ENCODE data around the gene ACAA2.
"Not testable (repeated sequence)": the region's sequence is repeated elsewhere in the genome, so short reads cannot be mapped to it uniquely, and the experiment has no call there.

Gene ACAA2

GRCh38 chr18:49844903-49845302, 31.6 kb upstream of the ACAA2 start:
- DNase-seq (ENCODE audit: low read depth, low spot score), result no peak

DNA sequence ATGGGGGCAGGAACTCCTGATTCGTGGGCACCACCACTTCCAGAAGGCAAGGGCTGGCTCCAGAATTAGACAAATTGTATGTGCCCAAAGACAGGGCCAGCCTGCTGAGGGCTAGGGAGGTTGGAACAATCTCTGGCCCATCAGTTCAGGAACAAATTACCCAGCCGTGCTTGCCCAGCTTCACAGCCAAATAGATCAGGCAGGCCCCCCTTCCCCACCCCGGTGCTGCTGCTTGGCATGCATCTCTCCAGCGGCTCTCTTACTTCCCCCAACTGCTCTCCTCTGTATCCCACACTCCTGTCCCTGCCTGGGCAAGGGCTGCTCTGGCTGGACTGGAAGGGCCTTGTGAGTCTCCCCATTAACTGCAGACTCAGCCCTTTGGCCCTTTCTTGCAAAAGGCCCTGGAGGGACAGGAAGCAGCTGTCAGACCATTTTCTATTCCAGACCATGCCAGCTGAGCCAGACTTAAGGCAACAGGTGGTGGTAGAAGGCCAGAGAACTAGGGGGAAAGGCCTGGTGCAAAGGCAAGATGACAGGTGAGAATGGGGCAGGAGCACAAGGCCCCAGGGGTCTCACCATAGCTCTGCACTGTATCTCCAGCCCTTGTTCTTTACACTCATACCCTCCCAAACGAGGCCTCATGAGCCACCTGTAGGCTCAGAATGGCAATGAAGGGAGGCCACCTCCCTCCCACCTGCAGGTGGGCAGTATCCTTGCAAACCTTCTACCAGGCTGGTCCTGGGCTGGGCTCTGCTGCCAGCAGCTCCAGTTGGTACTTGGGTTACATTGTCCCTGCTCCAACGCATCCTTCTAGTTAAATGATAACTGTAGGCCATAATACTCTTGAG, 30.7 kb upstream of the ACAA2 start:
- no peak for DNase-seq (ENCODE audit: low read depth, low spot score)

DNA sequence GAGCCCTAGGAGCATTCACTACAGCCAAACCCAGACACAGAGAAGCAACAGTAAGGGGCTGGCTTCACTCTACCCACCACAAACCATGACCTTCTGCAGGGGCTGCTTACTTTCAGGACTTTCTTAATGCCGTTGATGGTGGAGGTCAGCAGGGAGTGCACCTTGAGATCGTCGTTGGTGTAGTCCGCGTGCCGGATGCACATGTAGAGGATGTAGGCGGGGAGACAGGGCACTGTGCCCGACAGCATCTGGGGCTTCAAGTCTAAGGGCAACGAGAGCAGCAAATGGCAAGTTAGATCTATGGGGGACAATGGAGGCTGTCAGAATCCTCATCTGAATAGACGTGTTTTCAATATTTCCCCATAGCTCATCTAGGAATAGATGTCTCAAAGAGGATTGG, 29.8 kb upstream of the ACAA2 start:
- no peak for DNase-seq (ENCODE audit: low read depth, low spot score)

GRCh38 chr18:49842656-49843055, 29.3 kb upstream of the ACAA2 start:
- no peak for DNase-seq (ENCODE audit: low read depth, low spot score)

DNA sequence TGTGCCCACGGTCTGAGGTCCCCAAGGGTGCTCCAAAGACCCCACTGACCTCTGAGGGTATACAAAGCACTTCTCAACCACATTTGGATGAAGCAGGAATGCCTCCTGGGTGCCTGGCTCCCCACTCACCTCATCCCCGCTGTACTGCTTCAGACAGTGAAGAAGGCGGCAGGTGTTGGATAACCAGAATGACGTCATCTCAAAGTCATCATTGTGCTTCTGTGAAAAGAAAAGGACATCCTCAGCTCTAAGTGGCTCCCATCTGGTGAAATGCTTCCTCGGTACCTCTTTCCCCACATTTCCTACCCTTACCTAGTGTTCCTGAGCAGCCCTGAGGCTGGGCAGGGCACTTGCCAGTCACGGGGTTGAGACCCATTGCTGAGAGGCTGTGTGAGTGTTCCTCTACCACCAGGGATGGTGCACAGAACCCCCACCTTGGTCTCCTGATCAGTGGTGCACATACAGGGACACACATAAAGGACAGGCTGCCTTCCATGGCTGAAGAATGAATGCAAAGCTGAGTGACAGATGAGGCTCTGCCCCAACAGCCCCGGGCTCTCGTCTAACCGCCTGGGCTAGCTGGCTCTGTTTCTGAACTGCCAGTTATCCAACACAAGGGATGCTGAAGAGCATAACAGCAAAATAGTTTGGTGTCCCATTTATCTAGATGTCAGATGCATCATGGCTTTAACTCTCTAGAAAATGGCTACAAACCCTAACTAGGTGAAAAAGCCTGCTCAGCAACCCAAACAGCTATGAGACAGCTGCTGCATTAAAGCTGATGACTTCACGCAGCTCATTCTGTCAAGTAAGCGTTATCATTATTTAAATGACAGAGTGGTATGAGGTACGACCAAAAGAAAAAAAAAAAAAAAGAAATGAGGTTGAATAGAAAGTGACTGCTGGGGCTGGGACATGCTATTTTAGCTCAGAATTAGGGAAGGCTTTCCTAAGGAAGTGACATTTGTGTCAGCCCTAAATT, 28.2 kb upstream of the ACAA2 start:
- DNase-seq (ENCODE audit: low read depth, low spot score), result no peak

GRCh38 chr18:49839012-49839411, 25.7 kb upstream of the ACAA2 start:
- DNase-seq (ENCODE audit: low read depth, low spot score), result no peak

GRCh38 chr18:49838381-49838780, 25.0 kb upstream of the ACAA2 start:
- DNase-seq (ENCODE audit: low read depth, low spot score), result no peak

DNA sequence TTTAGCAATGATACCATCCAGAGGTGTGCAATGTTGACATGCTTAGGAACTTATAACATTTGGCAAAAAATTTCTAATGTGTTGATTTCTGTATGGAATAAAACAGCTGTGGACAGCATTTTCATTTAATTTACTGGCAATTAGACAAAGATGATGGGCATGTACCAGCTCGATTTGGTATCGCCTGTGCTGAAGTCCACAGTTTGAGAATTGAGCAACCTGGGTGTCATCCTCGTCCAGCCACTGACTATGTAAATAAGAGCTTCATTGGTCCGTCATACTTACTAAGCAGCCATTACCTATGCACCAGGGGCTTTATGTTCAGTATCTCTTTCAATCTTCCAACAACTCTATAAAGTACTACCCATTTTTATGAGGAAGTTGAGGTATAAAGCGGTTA, 24.6 kb upstream of the ACAA2 start:
- DNase-seq (ENCODE audit: low read depth, low spot score), result no peak

GRCh38 chr18:49837316-49837835, 24.0 kb upstream of the ACAA2 start:
- not testable (repeated sequence) for DNase-seq (ENCODE audit: low read depth, low spot score)

DNA sequence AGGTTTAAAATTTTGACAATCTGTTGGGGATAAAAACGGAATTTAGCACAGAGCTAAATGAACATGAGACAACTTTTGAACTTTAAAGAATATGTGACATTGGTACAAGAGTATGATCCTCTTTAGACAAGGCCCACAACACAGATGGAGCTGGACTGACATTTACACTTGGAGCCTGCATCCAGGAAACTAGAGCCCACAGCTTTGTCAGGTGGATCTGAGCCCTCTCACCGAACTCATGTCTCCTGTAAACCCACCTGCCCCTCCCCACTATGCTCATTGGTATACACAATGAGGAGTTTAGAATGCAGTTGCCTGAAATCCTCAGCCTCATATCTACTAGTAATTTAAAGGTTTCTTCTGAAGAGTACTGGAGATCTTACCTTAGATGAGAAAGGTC, 22.1 kb upstream of the ACAA2 start:
- DNase-seq (ENCODE audit: low read depth, low spot score), result no peak

- DNase-seq (ENCODE audit: low read depth, low spot score), result no peak
Measured at GRCh38 chr18:49834258-49834657, 20.9 kb upstream of the ACAA2 start.

GRCh38 chr18:49833814-49834213, 20.5 kb upstream of the ACAA2 start:
- DNase-seq (ENCODE audit: low read depth, low spot score), result no peak

GRCh38 chr18:49832221-49832647, 18.9 kb upstream of the ACAA2 start:
- DNase-seq (ENCODE audit: low read depth, low spot score), result no peak

- no peak for DNase-seq (ENCODE audit: low read depth, low spot score)
Measured at GRCh38 chr18:49827996-49828395, 14.7 kb upstream of the ACAA2 start.

DNA sequence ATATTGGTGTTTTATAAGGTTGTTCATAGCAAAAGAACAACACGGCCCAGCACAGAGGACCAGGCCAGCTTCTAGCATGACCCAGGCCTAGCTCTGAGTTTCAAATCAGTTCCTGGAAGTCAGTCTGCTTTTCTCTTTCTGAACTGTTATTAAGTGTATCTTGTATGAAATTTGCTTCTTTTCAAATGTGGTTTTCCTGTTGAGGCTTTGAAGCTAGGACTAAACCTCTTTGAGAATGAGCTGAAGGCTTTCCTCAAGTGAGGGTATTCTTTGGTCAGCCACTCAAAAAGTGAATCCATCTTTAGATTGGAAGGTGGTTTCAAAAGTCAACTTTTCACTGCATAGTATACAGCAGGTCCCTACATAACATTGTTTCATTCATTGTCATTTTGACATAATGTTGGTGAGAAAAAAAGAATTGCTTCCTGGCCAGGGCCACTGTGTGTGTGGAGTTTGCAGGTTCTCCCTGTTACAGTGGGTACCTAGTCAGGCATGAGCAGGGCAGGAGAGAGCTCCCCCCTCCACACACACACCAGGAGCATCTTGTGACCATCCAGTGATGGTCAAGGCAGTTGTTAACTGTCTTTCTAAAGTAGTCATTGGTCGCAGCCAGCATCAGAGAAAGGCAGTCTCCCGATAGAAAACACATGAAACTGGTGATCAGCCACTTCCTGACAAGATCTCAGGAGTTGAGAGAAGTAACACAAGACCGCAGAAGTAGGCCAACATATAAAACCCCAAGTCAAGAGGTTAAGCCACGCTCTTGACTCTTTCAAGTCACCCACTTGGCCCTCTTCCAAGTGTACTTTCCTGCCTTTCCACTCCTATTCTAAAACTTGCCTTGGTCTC, 6.7 kb upstream of the ACAA2 start:
- no peak for DNase-seq (ENCODE audit: low read depth, low spot score)

- no peak for DNase-seq (ENCODE audit: low read depth, low spot score)
Measured at GRCh38 chr18:49819071-49819662, 5.8 kb upstream of the ACAA2 start.

- DNase-seq (ENCODE audit: low read depth, low spot score), result peak; percentile 12
Measured at GRCh38 chr18:49817947-49818346, 4.6 kb upstream of the ACAA2 start.

DNA sequence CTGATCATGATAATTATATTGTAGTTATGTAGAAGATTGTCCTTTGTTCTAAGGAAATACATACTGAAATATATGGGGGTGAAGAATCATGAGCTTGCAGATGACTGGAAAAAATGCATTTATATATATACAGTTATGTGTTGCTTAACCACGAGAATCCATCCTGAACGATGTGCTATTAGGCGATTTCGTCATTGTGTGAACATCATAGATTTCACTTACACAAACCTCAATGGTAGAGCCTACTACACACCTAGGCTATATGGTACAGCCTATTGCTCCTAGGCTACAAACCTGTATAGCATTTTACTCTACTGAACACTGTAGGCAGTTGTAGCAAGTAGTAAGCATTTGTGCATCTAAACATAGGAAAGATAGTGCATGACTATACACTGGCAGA, 2.6 kb upstream of the ACAA2 start:
- no peak for DNase-seq (ENCODE audit: low read depth, low spot score)

GRCh38 chr18:49814147-49814499, 790 bp upstream of the ACAA2 start:
- DNase-seq (ENCODE audit: low read depth, low spot score), result peak; percentile 81

DNA sequence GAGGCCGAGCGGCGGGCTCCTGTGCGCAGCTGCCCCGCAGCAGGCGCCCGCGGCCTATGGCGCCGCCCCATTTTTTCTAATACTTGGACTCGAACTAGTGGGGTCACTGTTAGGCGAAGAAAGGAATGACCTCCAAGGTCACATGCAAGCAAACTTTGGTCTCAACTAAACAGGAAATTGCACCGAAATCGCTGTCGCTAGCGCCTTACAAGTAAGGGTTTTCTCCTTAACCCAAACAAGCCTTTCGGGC, 339 bp downstream of the ACAA2 start:
- DNase-seq (ENCODE audit: low read depth, low spot score), result peak; percentile 56

GRCh38 chr18:49812286-49813068, 856 bp downstream of the ACAA2 start:
- no peak for DNase-seq (ENCODE audit: low read depth, low spot score)
